ENCODE measurements around the gene PACRG. TPM values are rescaled to one million over a fixed set of nuclear protein-coding genes. Genes with fewer than 3 reads are reported as not detected.

PACRG gene
- total RNA-seq, 1 donor from 2014 or later, result 2.4 TPM

DNA sequence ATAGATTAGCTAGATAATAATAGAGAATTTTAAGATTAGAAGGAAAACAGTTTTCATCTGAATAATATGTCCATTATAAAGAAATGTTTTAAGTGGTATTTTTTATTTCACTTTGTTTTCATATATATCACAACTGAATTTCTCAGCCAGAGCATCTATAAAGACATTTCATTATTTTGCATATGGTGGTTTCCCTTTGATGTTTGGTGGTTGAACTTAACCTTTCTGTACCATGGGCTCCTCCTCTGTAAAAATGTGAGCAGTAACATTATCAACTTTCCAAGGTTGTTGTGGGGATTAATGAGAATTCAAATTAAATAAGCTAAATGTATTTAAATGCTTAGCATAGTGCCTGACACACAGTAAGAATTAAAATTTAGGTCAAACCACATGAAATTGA is 567.0 kb downstream of the PACRG start:
- TF ChIP-seq, protein P1, sequence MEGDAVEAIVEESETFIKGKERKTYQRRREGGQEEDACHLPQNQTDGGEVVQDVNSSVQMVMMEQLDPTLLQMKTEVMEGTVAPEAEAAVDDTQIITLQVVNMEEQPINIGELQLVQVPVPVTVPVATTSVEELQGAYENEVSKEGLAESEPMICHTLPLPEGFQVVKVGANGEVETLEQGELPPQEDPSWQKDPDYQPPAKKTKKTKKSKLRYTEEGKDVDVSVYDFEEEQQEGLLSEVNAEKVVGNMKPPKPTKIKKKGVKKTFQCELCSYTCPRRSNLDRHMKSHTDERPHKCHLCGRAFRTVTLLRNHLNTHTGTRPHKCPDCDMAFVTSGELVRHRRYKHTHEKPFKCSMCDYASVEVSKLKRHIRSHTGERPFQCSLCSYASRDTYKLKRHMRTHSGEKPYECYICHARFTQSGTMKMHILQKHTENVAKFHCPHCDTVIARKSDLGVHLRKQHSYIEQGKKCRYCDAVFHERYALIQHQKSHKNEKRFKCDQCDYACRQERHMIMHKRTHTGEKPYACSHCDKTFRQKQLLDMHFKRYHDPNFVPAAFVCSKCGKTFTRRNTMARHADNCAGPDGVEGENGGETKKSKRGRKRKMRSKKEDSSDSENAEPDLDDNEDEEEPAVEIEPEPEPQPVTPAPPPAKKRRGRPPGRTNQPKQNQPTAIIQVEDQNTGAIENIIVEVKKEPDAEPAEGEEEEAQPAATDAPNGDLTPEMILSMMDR (IDR thresholded peaks at IDR 0.05; ENCODE audit: unreplicated experiment), result no peak
- DNase-seq (ENCODE audit: low spot score, unreplicated experiment), result no peak
- no peaks in the 10 kb centered on the region for H3K36me3 Mint-ChIP-seq (ENCODE audit: insufficient read depth)
- peaks cover 7% of the 10 kb centered on the region for H3K9me3 Mint-ChIP-seq (ENCODE audit: low read depth)
- H3K27ac Mint-ChIP-seq, result no peak overlapping the region
- no peaks in the 10 kb centered on the region for H3K27me3 Mint-ChIP-seq
- no peak overlapping the region for H3K4me3 Mint-ChIP-seq (ENCODE audit: low read depth)
- peaks cover 24% of the 10 kb centered on the region for H3K4me1 Mint-ChIP-seq (ENCODE audit: low read depth)

DNA sequence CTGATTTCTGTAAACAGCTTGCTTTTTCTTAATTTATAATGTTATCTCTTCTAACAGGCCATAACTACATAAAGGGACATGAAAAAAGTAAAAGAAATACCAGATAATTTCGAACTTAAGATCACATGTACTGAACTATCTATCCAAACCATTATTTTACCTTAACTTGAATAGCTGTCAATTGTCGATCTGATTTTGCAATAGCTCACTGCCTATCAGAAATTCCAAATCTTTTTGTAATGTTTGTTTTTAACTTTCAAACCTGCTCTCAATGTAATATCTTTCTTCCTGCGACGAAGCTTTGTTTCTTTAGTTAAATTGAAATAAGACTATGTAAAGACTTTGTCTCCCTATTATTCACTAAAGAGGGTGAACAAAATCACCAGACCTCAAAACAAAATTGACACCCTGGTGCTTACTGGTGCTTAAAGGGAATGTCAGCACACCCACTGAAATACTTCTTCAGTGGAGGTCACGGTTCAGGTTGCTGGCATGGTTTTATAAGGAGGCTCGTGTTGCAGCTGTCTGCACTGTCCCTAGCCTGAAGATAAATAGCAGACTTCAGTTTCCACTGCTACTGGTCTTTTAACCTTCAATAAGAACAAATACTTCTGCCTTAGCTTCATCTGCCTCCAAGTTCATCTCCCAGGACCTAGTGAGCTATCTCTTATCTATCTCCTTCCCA is 569.2 kb downstream of the PACRG start:
- Mint-ChIP-seq H3K4me1 (ENCODE audit: low read depth) (peaks cover 26% of the 10 kb centered on the region), H3K27me3 (no peaks in the 10 kb centered on the region)

DNA sequence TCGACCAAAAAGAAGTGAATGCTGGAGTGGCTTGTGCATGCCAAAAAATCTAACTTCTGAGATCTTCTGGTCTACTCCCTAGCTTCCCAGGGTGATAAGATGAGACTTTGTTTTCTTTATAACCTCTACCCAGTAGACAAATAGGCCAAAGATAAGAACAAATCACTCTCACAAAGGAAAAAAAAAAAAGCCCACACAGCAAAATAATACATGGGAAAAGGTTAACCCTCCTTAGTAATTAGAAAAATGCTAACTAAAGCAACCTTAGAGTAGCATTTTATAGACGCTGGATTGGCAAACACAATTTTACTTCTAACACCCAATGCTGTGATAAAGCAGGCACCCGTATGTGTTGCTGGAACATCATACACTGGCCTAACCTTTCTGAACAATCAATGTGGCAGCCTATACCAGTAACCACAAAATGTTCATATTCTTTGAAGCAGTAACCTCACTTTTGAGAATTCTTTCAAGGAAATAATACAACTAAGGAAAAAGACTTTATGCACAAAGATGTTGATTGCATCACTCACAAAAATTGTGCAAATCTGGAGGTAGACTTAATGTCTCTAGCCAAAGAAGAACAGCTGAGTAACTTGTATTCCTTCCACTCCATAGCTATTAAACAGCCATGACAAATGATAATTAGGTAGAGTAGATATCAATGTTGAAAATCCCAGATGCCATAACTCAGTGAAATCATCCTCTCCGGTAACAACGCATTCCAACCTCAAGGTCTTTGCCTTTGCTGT is 570.5 kb downstream of the PACRG start:
- TF ChIP-seq, protein P1 (IDR thresholded peaks at IDR 0.05; ENCODE audit: unreplicated experiment), result no peak
- Mint-ChIP-seq H3K27me3 (no peaks in the 10 kb centered on the region), H3K4me1 (ENCODE audit: low read depth) (peaks cover 24% of the 10 kb centered on the region), H3K9me3 (ENCODE audit: low read depth) (no peaks in the 10 kb centered on the region), H3K36me3 (ENCODE audit: insufficient read depth) (no peaks in the 10 kb centered on the region), H3K27ac (peak overlapping the region; percentile 68), H3K4me3 (ENCODE audit: low read depth) (no peak overlapping the region)
- DNase-seq (ENCODE audit: low spot score, unreplicated experiment), result no peak

More for the DNA sequence above, 569.2 kb downstream of the PACRG start:
- Mint-ChIP-seq H3K4me3 (ENCODE audit: low read depth) (no peak overlapping the region), H3K9me3 (ENCODE audit: low read depth) (peaks cover under 1% of the 10 kb centered on the region), H3K27ac (no peak overlapping the region), H3K36me3 (ENCODE audit: insufficient read depth) (no peaks in the 10 kb centered on the region)
- DNase-seq (ENCODE audit: low spot score, unreplicated experiment), result no peak
- TF ChIP-seq, protein P1 (IDR thresholded peaks at IDR 0.05; ENCODE audit: unreplicated experiment), result no peak

DNA sequence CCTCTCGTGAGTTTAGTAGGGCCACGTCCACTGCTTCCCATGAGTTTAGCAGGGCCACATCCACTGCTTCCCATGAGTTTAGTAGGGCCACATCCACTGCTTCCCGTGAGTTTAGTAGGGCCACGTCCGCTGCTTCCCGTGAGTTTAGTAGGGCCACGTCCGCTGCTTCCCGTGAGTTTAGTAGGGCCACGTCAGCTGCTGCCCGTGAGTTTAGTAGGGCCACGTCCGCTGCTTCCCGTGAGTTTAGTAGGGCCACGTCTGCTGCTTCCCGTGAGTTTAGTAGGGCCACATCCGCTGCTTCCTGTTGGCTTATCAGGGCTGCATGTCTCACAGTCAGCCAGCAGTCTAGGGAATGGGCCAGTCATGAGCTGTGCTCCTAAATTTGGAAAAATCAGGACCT is 573.1 kb downstream of the PACRG start:
- Mint-ChIP-seq H3K4me3 (ENCODE audit: low read depth) (no peak overlapping the region), H3K36me3 (ENCODE audit: insufficient read depth) (no peaks in the 10 kb centered on the region), H3K4me1 (ENCODE audit: low read depth) (peaks cover 24% of the 10 kb centered on the region), H3K27me3 (no peaks in the 10 kb centered on the region), H3K9me3 (ENCODE audit: low read depth) (no peaks in the 10 kb centered on the region), H3K27ac (no peak overlapping the region)
- no peak for DNase-seq (ENCODE audit: low spot score, unreplicated experiment)
- TF ChIP-seq, protein P1 (IDR thresholded peaks at IDR 0.05; ENCODE audit: unreplicated experiment), result no peak

DNA sequence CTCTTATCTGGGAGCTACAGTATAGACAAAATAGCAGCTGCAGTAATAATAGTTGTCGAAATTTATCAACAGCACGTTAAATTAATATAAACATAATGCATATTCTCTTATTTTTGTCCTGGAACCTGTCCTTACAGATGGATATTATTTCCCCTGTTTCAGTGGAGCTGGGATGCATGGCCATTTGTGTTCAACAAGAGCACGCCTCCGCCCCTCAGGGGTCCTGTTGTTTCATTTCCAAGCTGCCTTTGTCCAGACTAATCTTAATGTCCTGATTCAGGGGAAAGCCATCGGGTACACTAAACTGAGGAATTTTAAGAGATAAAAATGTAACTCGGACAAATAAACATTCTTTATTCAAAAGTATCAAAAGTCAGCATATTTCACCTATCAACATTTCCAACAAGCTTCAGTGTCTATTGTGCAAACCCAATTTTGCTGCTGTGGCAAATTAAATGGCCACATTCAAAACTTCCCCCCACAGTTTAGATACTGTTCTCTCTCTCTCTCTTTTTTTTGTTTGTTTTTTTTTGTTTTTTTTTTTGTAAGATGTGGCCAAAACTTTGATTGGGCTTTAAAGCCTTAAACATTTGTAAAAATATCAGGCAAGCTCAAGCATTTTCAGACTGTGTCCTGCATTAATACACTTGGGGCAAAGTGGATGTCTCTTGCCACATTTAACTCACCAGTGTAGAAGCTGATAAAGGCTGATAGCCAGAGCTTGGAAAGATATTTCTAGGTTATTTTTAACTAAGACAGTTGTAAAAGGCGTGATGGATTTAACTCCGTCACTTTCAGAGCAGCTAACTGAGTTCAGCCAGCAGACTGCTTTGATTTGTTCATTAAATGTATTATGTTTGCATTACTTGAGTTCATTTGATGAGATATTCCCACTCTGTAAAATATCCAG is 574.2 kb downstream of the PACRG start:
- TF ChIP-seq, protein P1 (IDR thresholded peaks at IDR 0.05; ENCODE audit: unreplicated experiment), result no peak
- Mint-ChIP-seq H3K4me1 (ENCODE audit: low read depth) (peaks cover 23% of the 10 kb centered on the region), H3K4me3 (ENCODE audit: low read depth) (no peak overlapping the region), H3K36me3 (ENCODE audit: insufficient read depth) (no peaks in the 10 kb centered on the region), H3K9me3 (ENCODE audit: low read depth) (no peaks in the 10 kb centered on the region), H3K27ac (no peak overlapping the region), H3K27me3 (no peaks in the 10 kb centered on the region)
- DNase-seq (ENCODE audit: low spot score, unreplicated experiment), result no peak

All from progenitor cell of endocrine pancreas (in vitro differentiated cells).